Hepatocyte (in vitro differentiated cells): ENCODE measurements around the gene SPEG.

Experiments used
- EZH2 ChIP-seq: fragments of 200-600 bp; sonication (generic); IDR thresholded peaks from 2 replicates; pipeline ENCODE4 v1.6.1; 2016; ENCODE audit warnings: antibody characterized with exemption, mild to moderate bottlenecking, borderline replicate concordance
- EZH2phosphoT487 ChIP-seq: fragments of 200-600 bp; sonication (generic); IDR thresholded peaks from one replicate; pipeline ENCODE4 v1.6.1; 2018; ENCODE audit warnings: antibody characterized with exemption, mild to moderate bottlenecking, low read depth, moderate library complexity; ENCODE audit not compliant: unreplicated experiment, severe bottlenecking
- TF ChIP-seq, protein P1 (sequence below): fragments of 200-600 bp; sonication (generic); IDR thresholded peaks from 2 replicates; pipeline ENCODE4 v1.5.1; 2016; ENCODE audit warnings: antibody characterized with exemption, mild to moderate bottlenecking; ENCODE audit not compliant: poor library complexity

DNA sequence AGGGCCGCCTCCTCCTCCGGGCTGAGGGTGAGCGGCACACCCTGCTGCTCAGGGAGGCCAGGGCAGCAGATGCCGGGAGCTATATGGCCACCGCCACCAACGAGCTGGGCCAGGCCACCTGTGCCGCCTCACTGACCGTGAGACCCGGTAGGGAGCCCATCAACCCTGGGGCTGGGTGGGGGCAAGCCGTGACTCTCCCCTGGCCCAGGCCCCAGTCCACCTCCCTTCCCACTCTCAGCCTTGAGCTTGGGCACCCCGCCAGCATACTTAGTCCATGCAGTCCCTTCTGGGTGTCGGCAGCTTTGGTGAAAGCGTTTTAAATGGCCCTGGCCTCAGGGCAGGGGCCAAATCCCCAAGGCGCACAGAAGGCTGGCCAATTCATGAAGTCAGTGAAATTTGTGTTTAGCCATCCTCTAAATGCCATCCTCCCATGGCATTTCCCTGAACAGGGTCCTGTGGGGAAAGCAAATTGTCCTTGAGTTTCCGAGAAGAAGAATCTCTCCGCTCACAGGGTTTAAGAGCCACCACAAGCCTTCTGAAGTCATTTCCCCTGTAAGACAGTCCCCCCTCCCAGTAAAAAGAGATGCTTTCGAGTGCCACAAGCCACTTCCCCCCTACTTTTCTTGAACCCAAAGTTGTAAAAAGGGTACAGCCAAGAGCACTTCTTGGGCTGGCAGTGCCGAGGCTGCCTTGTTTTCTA, 17.2 kb downstream of the SPEG start:
- TF ChIP-seq, protein P1, sequence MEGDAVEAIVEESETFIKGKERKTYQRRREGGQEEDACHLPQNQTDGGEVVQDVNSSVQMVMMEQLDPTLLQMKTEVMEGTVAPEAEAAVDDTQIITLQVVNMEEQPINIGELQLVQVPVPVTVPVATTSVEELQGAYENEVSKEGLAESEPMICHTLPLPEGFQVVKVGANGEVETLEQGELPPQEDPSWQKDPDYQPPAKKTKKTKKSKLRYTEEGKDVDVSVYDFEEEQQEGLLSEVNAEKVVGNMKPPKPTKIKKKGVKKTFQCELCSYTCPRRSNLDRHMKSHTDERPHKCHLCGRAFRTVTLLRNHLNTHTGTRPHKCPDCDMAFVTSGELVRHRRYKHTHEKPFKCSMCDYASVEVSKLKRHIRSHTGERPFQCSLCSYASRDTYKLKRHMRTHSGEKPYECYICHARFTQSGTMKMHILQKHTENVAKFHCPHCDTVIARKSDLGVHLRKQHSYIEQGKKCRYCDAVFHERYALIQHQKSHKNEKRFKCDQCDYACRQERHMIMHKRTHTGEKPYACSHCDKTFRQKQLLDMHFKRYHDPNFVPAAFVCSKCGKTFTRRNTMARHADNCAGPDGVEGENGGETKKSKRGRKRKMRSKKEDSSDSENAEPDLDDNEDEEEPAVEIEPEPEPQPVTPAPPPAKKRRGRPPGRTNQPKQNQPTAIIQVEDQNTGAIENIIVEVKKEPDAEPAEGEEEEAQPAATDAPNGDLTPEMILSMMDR = no peak
- TF ChIP-seq EZH2 (no peak), EZH2phosphoT487 (no peak)
